Transverse colon (tissue), 3 donors: Measurements from ENCODE around the gene PPP1R2B.

ENCODE experiments used
- CTCF ChIP-seq, 5 experiments: fragments of 200-600 bp in 3 of 5; fragments of 450-650 bp in 2 of 5; sonication (generic) in 3 of 5; IDR thresholded peaks; 1 replicate in 2 of 5; 2 replicates in 3 of 5; pipeline ENCODE4 v1.5.1; 2016 to 2017; ENCODE audit warnings: antibody characterized with exemption in 5 of 5, inconsistent platforms in 3 of 5, mild to moderate bottlenecking in 2 of 5, moderate library complexity in 1 of 5
- POLR2A ChIP-seq: fragments of 450-650 bp; IDR thresholded peaks from one replicate; pipeline ENCODE4 v1.6.1; 2016; ENCODE audit warnings: antibody characterized with exemption, mild to moderate bottlenecking, moderate library complexity

GRCh38 chr5:156815988-156816599, 34.0 kb upstream of the PPP1R2B start:
- TF ChIP-seq POLR2A = no peak
- TF ChIP-seq CTCF (IDR thresholded peaks at IDR 0.05) = peak; percentile 27 to 39 (median 37)
